SK-N-SH treated with all-trans-retinoic acid at 6 μM for 48 hours (cell line): Measurements from ENCODE around the gene ABCA7.

Experiments used
- ATAC-seq: fragments of 200-7000 bp; cut with Tn5 transposase; 3 replicates; pipeline ENCODE4 v1.9.1; 2020; ENCODE audit warnings: mild to moderate bottlenecking, moderate library complexity
- ARNTL ChIP-seq: fragments of 450-650 bp; formaldehyde crosslinking; IDR thresholded peaks from 2 replicates; pipeline ENCODE4 v1.5.0; 2020; ENCODE audit warnings: low read depth, mild to moderate bottlenecking, moderate library complexity, borderline replicate concordance
- BACH2 ChIP-seq: fragments of 250-450 bp; sonication (Bioruptor Pico); IDR thresholded peaks from 2 replicates; pipeline ENCODE4 v1.9.0; 2021; ENCODE audit warnings: mild to moderate bottlenecking, borderline replicate concordance
- CSDC2 ChIP-seq: fragments of 250-450 bp; sonication (Bioruptor Pico); IDR thresholded peaks from 2 replicates; pipeline ENCODE4 v1.5.0; 2020; ENCODE audit warnings: mild to moderate bottlenecking, moderate library complexity
- ESRRG ChIP-seq: fragments of 250-450 bp; sonication (Bioruptor Pico); IDR thresholded peaks from 2 replicates; pipeline ENCODE4 v1.6.1; 2021; ENCODE audit warnings: mild to moderate bottlenecking
- ISL1 ChIP-seq: fragments of 250-450 bp; sonication (Bioruptor Pico); IDR thresholded peaks from 2 replicates; pipeline ENCODE4 v2.1.2; 2022; ENCODE audit warnings: mild to moderate bottlenecking, moderate library complexity
- OSR1 ChIP-seq: fragments of 250-450 bp; sonication (Bioruptor Pico); IDR thresholded peaks from 2 replicates; pipeline ENCODE4 v1.8.0; 2022; ENCODE audit warnings: moderate library complexity, mild to moderate bottlenecking, inconsistent platforms
- RARB ChIP-seq: fragments of 250-450 bp; sonication (Bioruptor Pico); IDR thresholded peaks from 2 replicates; pipeline ENCODE4 v1.8.0; 2021; ENCODE audit warnings: mild to moderate bottlenecking, moderate library complexity
- SNAI2 ChIP-seq: fragments of 250-450 bp; sonication (Bioruptor Pico); IDR thresholded peaks from 2 replicates; pipeline ENCODE4 v1.5.0; 2020; ENCODE audit warnings: mild to moderate bottlenecking, moderate library complexity
- TCF4 ChIP-seq: fragments of 250-450 bp; sonication (Bioruptor Pico); IDR thresholded peaks from 2 replicates; pipeline ENCODE4 v1.8.0; 2021; ENCODE audit warnings: mild to moderate bottlenecking, moderate library complexity, borderline replicate concordance
- TOX ChIP-seq: fragments of 250-450 bp; sonication (Bioruptor Pico); IDR thresholded peaks from 2 replicates; pipeline ENCODE4 v1.8.0; 2021; ENCODE audit warnings: mild to moderate bottlenecking, moderate library complexity, borderline replicate concordance
- ZC3H10 ChIP-seq: fragments of 250-450 bp; sonication (Bioruptor Pico); IDR thresholded peaks from 2 replicates; pipeline ENCODE4 v1.5.1; 2021; ENCODE audit warnings: mild to moderate bottlenecking, moderate library complexity
- ZFP3 ChIP-seq: fragments of 250-450 bp; sonication (Bioruptor Pico); IDR thresholded peaks from 2 replicates; pipeline ENCODE4 v1.5.0; 2020; ENCODE audit warnings: mild to moderate bottlenecking, moderate library complexity
- ZFP30 ChIP-seq: fragments of 450-650 bp; formaldehyde crosslinking; IDR thresholded peaks from 2 replicates; pipeline ENCODE4 v1.5.0; 2022; ENCODE audit warnings: mild to moderate bottlenecking, moderate library complexity
- ZNF565 ChIP-seq: fragments of 450-650 bp; formaldehyde crosslinking; conservative IDR thresholded peaks from 2 replicates; pipeline ENCODE4 v1.5.0; 2020; ENCODE audit warnings: low read depth, mild to moderate bottlenecking, moderate library complexity
- ZNF70 ChIP-seq: fragments of 450-650 bp; formaldehyde crosslinking; IDR thresholded peaks from 2 replicates; pipeline ENCODE4 v1.5.0; 2020; ENCODE audit warnings: mild to moderate bottlenecking, moderate library complexity
- ZNF8 ChIP-seq: fragments of 450-650 bp; formaldehyde crosslinking; IDR thresholded peaks from 2 replicates; pipeline ENCODE4 v1.5.0; 2020; ENCODE audit warnings: mild to moderate bottlenecking, moderate library complexity
- TF ChIP-seq, protein P1 (sequence below): fragments of 250-450 bp; sonication (Bioruptor Pico); IDR thresholded peaks from 2 replicates; pipeline ENCODE4 v1.8.0; 2020; ENCODE audit warnings: mild to moderate bottlenecking, moderate library complexity, borderline replicate concordance
- TF ChIP-seq, protein P2 (sequence below): fragments of 250-450 bp; sonication (Bioruptor Pico); IDR thresholded peaks from 2 replicates; pipeline ENCODE4 v1.5.1; 2021; ENCODE audit warnings: mild to moderate bottlenecking, moderate library complexity
- TF ChIP-seq, protein P3 (sequence below): fragments of 250-450 bp; sonication (Bioruptor Pico); IDR thresholded peaks from 2 replicates; pipeline ENCODE4 v1.5.1; 2020; ENCODE audit warnings: low read depth, mild to moderate bottlenecking, moderate library complexity
- TF ChIP-seq, protein P4 (sequence below): fragments of 250-450 bp; sonication (Bioruptor Pico); IDR thresholded peaks from 2 replicates; pipeline ENCODE4 v1.5.0; 2020; ENCODE audit warnings: mild to moderate bottlenecking, moderate library complexity

Gene ABCA7

DNA sequence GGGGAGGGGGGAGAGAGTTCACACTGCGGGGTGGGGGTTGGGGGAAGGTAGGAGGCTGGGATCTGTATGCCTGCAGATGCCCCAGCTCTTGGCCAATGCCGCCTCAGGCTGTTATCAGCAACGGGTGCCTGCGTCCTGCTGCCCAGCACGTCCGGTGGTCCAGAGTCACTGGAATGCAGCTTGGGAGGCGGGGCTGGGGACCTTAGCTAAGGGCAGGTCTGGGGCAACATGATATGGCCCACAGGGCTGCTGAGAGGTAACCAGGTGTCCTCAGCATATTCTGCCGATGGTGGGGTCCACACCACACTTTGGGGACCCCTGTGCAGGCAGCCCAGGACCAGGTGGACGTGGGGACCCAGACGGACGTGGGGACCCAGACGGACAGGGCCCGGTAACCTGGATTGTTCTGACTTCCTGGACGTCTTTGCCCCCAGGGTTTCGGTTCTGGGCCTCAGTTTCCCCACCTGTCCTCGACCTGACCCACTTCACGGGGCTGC is 26.4 kb downstream of the ABCA7 start (continued):
- TF ChIP-seq, protein P1, sequence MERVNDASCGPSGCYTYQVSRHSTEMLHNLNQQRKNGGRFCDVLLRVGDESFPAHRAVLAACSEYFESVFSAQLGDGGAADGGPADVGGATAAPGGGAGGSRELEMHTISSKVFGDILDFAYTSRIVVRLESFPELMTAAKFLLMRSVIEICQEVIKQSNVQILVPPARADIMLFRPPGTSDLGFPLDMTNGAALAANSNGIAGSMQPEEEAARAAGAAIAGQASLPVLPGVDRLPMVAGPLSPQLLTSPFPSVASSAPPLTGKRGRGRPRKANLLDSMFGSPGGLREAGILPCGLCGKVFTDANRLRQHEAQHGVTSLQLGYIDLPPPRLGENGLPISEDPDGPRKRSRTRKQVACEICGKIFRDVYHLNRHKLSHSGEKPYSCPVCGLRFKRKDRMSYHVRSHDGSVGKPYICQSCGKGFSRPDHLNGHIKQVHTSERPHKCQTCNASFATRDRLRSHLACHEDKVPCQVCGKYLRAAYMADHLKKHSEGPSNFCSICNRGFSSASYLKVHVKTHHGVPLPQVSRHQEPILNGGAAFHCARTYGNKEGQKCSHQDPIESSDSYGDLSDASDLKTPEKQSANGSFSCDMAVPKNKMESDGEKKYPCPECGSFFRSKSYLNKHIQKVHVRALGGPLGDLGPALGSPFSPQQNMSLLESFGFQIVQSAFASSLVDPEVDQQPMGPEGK (CRISPR knock-in tag) = no peak
- TF ChIP-seq ZC3H10 (CRISPR knock-in tag) (no peak), TCF4 (CRISPR knock-in tag) (no peak), ZNF565 (CRISPR knock-in tag) (no peak), SNAI2 (CRISPR knock-in tag) (no peak), RARB (CRISPR knock-in tag) (no peak), ZNF70 (CRISPR knock-in tag) (no peak), ARNTL (CRISPR knock-in tag) (no peak), BACH2 (no peak)
- TF ChIP-seq, protein P2, sequence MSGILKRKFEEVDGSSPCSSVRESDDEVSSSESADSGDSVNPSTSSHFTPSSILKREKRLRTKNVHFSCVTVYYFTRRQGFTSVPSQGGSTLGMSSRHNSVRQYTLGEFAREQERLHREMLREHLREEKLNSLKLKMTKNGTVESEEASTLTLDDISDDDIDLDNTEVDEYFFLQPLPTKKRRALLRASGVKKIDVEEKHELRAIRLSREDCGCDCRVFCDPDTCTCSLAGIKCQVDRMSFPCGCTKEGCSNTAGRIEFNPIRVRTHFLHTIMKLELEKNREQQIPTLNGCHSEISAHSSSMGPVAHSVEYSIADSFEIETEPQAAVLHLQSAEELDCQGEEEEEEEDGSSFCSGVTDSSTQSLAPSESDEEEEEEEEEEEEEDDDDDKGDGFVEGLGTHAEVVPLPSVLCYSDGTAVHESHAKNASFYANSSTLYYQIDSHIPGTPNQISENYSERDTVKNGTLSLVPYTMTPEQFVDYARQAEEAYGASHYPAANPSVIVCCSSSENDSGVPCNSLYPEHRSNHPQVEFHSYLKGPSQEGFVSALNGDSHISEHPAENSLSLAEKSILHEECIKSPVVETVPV = no peak
- TF ChIP-seq, all 23 proteins: peak for 0

DNA sequence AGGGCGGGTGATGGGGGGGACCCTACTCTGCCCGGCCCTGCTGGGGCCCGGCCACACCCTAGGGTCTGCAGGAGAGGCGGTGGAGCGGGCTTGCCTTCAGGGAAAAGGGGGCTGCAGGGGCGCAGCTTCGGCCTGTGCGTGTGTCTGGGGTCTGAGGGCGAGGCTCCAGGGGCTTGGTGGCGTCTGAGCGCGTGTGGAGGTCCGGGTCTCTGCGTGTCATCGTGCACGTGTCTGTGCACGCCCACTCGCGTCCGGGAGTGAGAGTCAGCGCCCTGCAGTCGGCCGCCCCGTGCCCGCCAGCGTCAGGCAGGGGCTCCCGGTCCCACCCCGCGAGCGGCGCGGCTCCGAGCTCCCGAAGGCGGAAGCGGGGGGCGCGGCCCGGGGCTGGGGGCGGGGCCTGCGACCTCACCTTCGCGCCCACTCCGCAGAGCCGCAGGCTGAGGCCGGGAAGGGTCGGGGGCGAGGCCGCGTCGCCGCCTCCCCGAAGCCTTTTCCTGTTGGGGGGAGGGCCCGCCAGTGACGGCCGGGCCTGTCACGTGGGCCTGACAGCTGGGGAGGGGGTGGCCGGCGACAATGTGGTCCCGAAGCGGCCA is 26.9 kb downstream of the ABCA7 start, which contains the start of gene ARHGAP45:
Gene ARHGAP45 (plus strand): TSS at position 420 of the 593 bp plus-strand sequence. CDS start 239 bp downstream, outside the sequence.
- no peak for ATAC-seq
- TF ChIP-seq, protein P1 (CRISPR knock-in tag) = no peak
- TF ChIP-seq RARB (CRISPR knock-in tag) (no peak), BACH2 (no peak), OSR1 (CRISPR knock-in tag) (no peak), ZNF565 (CRISPR knock-in tag) (no peak), CSDC2 (CRISPR knock-in tag) (no peak), ESRRG (CRISPR knock-in tag) (no peak), ARNTL (CRISPR knock-in tag) (no peak), ISL1 (CRISPR knock-in tag) (no peak), ZNF70 (CRISPR knock-in tag) (no peak), ZFP3 (no peak), TOX (CRISPR knock-in tag) (no peak), ZC3H10 (CRISPR knock-in tag) (no peak), ZNF8 (no peak), SNAI2 (CRISPR knock-in tag) (no peak), ZFP30 (CRISPR knock-in tag) (no peak), TCF4 (CRISPR knock-in tag) (no peak)
- TF ChIP-seq, protein P3, sequence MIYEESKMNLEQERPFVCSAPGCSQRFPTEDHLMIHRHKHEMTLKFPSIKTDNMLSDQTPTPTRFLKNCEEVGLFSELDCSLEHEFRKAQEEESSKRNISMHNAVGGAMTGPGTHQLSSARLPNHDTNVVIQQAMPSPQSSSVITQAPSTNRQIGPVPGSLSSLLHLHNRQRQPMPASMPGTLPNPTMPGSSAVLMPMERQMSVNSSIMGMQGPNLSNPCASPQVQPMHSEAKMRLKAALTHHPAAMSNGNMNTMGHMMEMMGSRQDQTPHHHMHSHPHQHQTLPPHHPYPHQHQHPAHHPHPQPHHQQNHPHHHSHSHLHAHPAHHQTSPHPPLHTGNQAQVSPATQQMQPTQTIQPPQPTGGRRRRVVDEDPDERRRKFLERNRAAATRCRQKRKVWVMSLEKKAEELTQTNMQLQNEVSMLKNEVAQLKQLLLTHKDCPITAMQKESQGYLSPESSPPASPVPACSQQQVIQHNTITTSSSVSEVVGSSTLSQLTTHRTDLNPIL = no peak
- TF ChIP-seq, protein P4, sequence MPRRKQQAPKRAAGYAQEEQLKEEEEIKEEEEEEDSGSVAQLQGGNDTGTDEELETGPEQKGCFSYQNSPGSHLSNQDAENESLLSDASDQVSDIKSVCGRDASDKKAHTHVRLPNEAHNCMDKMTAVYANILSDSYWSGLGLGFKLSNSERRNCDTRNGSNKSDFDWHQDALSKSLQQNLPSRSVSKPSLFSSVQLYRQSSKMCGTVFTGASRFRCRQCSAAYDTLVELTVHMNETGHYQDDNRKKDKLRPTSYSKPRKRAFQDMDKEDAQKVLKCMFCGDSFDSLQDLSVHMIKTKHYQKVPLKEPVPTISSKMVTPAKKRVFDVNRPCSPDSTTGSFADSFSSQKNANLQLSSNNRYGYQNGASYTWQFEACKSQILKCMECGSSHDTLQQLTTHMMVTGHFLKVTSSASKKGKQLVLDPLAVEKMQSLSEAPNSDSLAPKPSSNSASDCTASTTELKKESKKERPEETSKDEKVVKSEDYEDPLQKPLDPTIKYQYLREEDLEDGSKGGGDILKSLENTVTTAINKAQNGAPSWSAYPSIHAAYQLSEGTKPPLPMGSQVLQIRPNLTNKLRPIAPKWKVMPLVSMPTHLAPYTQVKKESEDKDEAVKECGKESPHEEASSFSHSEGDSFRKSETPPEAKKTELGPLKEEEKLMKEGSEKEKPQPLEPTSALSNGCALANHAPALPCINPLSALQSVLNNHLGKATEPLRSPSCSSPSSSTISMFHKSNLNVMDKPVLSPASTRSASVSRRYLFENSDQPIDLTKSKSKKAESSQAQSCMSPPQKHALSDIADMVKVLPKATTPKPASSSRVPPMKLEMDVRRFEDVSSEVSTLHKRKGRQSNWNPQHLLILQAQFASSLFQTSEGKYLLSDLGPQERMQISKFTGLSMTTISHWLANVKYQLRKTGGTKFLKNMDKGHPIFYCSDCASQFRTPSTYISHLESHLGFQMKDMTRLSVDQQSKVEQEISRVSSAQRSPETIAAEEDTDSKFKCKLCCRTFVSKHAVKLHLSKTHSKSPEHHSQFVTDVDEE (CRISPR knock-in tag) = no peak
- TF ChIP-seq, protein P2 = no peak
